HepG2 (cell line): ENCODE data around the gene ZDHHC19. TPM values are rescaled to one million over a fixed set of nuclear protein-coding genes. Genes with fewer than 3 reads are reported as not detected.

Experiments used
- ARID3A ChIP-seq: IDR thresholded peaks from 2 replicates; pipeline ENCODE4 v1.6.1; 2012; ENCODE audit warnings: low read depth, low read length, improper control_type of control experiment
- BRCA1 ChIP-seq: sonication (generic); formaldehyde crosslinking; IDR thresholded peaks from 2 replicates; pipeline ENCODE4 v1.4.0; 2020; ENCODE audit warnings: missing genetic modification reagents
- CAMTA2 ChIP-seq: sonication (generic); formaldehyde crosslinking; IDR thresholded peaks from 2 replicates; pipeline ENCODE4 v1.4.0; 2020; ENCODE audit warnings: mild to moderate bottlenecking, missing genetic modification reagents, borderline replicate concordance
- FOXJ3 ChIP-seq: sonication (generic); formaldehyde crosslinking; IDR thresholded peaks from 2 replicates; pipeline ENCODE4 v1.4.0; 2020; ENCODE audit warnings: missing genetic modification reagents, mild to moderate bottlenecking, borderline replicate concordance
- HNRNPUL1 ChIP-seq: fragments of 200-400 bp; formaldehyde crosslinking; IDR thresholded peaks from 2 replicates; pipeline ENCODE4 v1.6.1; 2017; ENCODE audit warnings: low read depth, mild to moderate bottlenecking, low read length, moderate library complexity
- MEIS2 ChIP-seq: sonication (generic); formaldehyde crosslinking; IDR thresholded peaks from 2 replicates; pipeline ENCODE4 v1.9.0; 2021; ENCODE audit warnings: mild to moderate bottlenecking, missing genetic modification reagents
- MIER2 ChIP-seq: IDR thresholded peaks from 2 replicates; pipeline ENCODE4 v1.6.1; 2016; ENCODE audit warnings: missing biosample characterization, missing genetic modification reagents
- PCBP1 ChIP-seq: fragments of 200-400 bp; formaldehyde crosslinking; IDR thresholded peaks from 2 replicates; pipeline ENCODE4 v1.6.1; 2017; ENCODE audit warnings: mild to moderate bottlenecking, low read depth, low read length, borderline replicate concordance
- RFXAP ChIP-seq: sonication (generic); formaldehyde crosslinking; IDR thresholded peaks from 2 replicates; pipeline ENCODE4 v1.4.0; 2020; ENCODE audit warnings: missing genetic modification reagents, borderline replicate concordance
- SCMH1 ChIP-seq: sonication (generic); formaldehyde crosslinking; IDR thresholded peaks from 2 replicates; pipeline ENCODE4 v1.9.0; 2021; ENCODE audit warnings: missing genetic modification reagents, mild to moderate bottlenecking, borderline replicate concordance
- SOX6 ChIP-seq, 2 experiments: fragments of 450-650 bp in 1 of 2; sonication (generic) in 1 of 2; formaldehyde crosslinking in 1 of 2; IDR thresholded peaks; 2 replicates each; pipeline versions ENCODE4 v1.4.0 to v1.6.1; 2017 to 2020; ENCODE audit warnings: antibody characterized with exemption in 1 of 2, mild to moderate bottlenecking in 1 of 2, missing genetic modification reagents in 1 of 2
- THAP11 ChIP-seq: IDR thresholded peaks from 2 replicates; pipeline ENCODE4 v1.6.1; 2016; ENCODE audit warnings: missing biosample characterization, missing genetic modification reagents
- ZBTB38 ChIP-seq: sonication (generic); formaldehyde crosslinking; IDR thresholded peaks from 2 replicates; pipeline ENCODE4 v1.5.1; 2020; ENCODE audit warnings: mild to moderate bottlenecking, missing genetic modification reagents
- ZBTB8A ChIP-seq: sonication (generic); formaldehyde crosslinking; IDR thresholded peaks from 2 replicates; pipeline ENCODE4 v1.4.0; 2020; ENCODE audit warnings: mild to moderate bottlenecking, low read depth, missing genetic modification reagents, borderline replicate concordance
- ZC3H4 ChIP-seq: sonication (generic); formaldehyde crosslinking; IDR thresholded peaks from 2 replicates; pipeline ENCODE4 v1.4.0; 2020; ENCODE audit warnings: missing genetic modification reagents, borderline replicate concordance
- ZFYVE20 ChIP-seq: sonication (generic); formaldehyde crosslinking; IDR thresholded peaks from 2 replicates; pipeline ENCODE4 v1.8.0; 2023; ENCODE audit warnings: low read depth, mild to moderate bottlenecking, moderate library complexity, missing genetic modification reagents, borderline replicate concordance
- ZNF318 ChIP-seq: sonication (generic); formaldehyde crosslinking; IDR thresholded peaks from 2 replicates; pipeline ENCODE4 v1.4.0; 2020; ENCODE audit warnings: mild to moderate bottlenecking, missing genetic modification reagents
- ZNF34 ChIP-seq: sonication (generic); formaldehyde crosslinking; IDR thresholded peaks from 2 replicates; pipeline ENCODE4 v1.4.0; 2020; ENCODE audit warnings: mild to moderate bottlenecking, missing genetic modification reagents, borderline replicate concordance
- polyA plus RNA-seq, 8 experiments: library from polyadenylated mRNA; depleted of rRNA in 3 of 8; stranded (reverse) in 7 of 8; unstranded in 1 of 8; fragments of >200 nt; fragmentation: Illumina TruSeq in 4 of 8; extraction: Trizol in 4 of 8; gene quantifications; 2 replicates each; pipeline versions ENCODE4 v1.2.1 to v1.2.3, GENCODE V29; 2011 to 2016; ENCODE audit warnings: low read depth in 4 of 8, missing spikeins in 1 of 8, mixed read lengths in 1 of 8; ENCODE audit not compliant: insufficient read depth in 1 of 8
- total RNA-seq, 5 experiments: library from RNA; depleted of rRNA; stranded (reverse); fragments of >200 nt; fragmentation: Illumina TruSeq; extraction: Trizol; gene quantifications; 2 replicates each; pipeline ENCODE4 v1.2.3, GENCODE V29; 2016; ENCODE audit warnings: low read depth in 1 of 5

Gene ZDHHC19
- total and polyA plus RNA-seq, 2 of the 13 experiments (the other 11 are each of a cell fraction or from before 2014, with no cell fraction given) = 0.22 to 0.53 TPM

- TF ChIP-seq ZNF318 (CRISPR knock-in tag) (no peak), HNRNPUL1 (no peak), RFXAP (CRISPR knock-in tag) (no peak), ZFYVE20 (CRISPR knock-in tag) (no peak), THAP11 (CRISPR knock-in tag) (peak; percentile 56), CAMTA2 (CRISPR knock-in tag) (no peak), MEIS2 (CRISPR knock-in tag) (peak; percentile 60; the same call in 1 of the 2 replicates), SCMH1 (CRISPR knock-in tag) (no peak), ZBTB8A (CRISPR knock-in tag) (no peak), FOXJ3 (no peak), BRCA1 (no peak), ZC3H4 (CRISPR knock-in tag) (no peak), SOX6 (IDR thresholded peaks at IDR 0.05) (no peak), SOX6 (CRISPR knock-in tag; IDR thresholded peaks at IDR 0.05) (peak; percentile 44; the same call in 1 of the 2 replicates), MIER2 (CRISPR knock-in tag) (0 out of 2 replicates have a peak, but pooled peaks have one; percentile 20), ZBTB38 (no peak; the same call in none of the 2 replicates), ZNF34 (CRISPR knock-in tag) (no peak), PCBP1 (no peak), ARID3A (no peak)
These were observed 16.7 kb upstream of the ZDHHC19 start (continued) for GRCh38 chr3:196227629-196228493.
